NCI-H1092 treated with DMSO at 0.1 percent for 48 hours (cell line): ENCODE measurements around the gene KPNA3.
A peak's percentile ranks its signal among the peaks of the same experiment; 100 is the strongest.
"Not testable (repeated sequence)": the region's sequence is repeated elsewhere in the genome, so short reads cannot be mapped to it uniquely, and the experiment has no call there.

Experiments
- DNase-seq: peaks from one replicate; lab custom pipeline; 2025; lab: John Stamatoyannopoulos, UW

KPNA3 gene

DNA sequence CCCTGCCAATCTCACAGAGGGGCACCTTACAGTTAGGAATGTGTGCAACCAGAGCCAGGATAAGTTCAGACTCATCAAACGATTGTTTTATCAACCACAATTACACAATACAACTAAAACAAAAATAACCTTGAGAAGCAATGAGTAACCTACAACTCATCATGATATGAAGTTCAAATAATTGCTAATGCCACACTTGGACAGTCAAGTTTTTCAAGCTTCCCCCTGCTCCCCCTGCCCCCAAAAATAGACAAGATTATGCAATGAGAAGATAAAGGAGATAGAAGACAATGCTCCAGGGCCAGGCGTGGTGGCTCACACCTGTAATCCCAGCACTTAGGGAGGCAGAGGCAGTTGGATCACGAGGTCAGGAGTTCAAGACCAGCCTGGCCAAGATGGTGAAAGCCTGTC lies 13.6 kb upstream of the KPNA3 start:
- DNase-seq, result no peak

DNA sequence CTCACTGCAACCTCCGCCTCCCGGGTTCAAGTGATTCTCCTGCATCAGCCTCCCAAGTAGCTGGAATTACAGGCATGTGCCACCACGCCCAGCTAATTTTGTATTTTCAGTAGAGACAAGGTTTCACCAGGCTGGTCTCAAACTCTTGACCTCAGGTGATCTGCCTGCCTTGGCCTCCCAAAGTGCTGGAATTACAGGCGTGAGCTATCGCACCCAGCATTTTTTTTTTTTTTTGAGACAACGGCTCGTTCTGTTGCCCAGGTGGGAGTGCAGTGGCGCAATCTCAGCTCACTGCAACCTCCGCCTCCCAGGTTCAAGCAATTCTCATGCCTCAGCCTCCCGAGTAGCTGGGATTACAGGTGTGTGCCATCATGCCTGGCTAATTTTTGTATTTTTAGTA lies 10.6 kb upstream of the KPNA3 start:
- DNase-seq, result not testable (repeated sequence)

DNA sequence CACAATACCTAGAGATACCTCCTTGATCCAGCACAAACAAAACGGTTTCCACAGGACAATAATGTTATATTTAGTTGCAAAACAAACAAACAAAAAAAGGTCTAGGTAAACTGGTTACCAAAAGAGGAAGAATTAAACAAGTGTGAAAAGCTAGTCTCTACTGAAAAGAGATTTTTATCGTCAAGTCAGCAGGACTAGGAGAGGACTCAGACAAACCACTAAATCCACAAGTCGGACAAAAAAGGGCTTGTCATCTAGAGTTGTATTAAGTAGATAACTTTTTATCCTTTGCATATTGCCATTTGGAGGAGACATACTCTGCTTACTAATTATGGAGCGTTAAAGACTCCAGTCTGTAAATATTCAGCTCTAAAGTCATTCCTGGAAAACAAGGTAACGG lies 9.9 kb upstream of the KPNA3 start:
- DNase-seq, result no peak

DNA sequence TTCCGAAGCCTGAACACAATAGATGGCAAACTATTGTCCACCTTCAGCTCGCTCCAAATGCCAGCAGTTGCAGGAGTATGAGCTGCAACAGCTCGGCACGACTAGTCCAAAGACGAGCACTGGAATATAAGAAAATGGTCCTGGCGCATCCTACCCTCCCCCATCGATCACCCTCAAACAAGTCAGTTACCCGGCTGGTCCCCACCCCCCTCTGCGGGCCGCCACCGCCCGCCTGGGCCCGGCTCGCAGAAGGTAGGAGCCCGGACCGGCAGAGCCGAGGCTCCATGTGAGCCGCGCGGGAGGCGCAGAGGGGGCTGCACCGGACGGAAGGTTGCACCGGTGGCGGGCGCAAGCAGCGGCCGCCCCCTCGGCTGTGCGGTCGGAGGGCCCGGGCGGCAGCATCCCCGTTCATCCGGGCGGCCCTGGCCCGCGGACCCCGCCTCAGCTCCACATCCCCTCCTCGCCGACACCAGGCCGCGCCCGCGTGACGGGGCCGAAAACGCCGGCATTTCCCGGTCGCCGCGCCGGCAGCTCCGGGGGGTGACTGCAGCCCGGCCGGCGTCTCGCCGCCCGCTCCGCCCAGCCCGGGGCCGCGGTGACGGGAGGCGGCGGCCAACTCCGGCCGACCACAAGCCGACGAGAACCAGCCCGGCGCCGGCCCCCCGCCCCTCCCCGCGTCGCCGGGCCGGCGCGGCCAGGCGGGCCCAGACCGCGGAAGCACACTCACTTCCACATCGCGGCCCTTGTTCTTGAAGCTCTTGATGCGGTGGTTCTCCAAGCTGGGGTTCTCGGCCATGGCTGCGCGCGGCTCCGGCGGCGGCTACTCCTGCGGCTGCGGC lies 552 bp downstream of the KPNA3 start:
- peak; percentile 37 for DNase-seq

DNA sequence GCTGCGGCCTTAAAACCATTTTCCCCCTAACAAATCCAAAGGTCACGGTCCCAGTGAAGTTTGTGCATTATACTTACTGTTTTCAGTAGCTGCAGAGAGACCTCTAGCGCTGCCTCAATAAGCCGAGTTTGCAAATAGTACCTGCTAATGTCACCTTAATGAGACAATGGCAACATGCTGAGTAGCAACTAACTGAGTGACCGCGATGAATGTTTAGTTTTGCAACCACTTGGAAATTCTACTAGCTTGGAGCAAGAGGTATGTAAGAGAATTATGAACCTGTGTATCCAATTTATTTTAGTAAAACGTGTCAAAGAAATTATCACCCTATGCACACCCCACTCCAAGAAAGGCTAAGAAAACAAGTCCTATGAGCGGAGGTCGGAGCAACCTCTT lies 1.2 kb downstream of the KPNA3 start:
- peak; percentile 11 for DNase-seq

DNA sequence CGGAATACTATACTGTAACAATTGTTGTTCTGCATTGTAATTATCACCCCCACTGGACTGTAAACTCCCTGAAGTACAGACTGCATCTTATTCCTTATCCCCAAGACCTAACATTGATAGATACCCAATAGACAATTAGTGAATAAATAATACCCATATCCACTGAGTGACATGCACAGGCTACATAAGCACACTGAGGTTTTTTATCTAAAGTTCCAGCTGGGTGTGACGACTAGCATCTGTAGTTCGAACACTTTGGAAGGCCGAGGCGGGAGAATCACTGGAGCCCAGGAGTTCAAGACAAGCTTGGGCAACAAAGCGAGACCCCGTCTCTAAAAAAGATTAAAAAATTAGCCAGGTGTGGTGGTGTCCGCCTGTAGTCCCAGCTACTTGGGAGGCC lies 2.5 kb downstream of the KPNA3 start:
- no peak for DNase-seq

DNA sequence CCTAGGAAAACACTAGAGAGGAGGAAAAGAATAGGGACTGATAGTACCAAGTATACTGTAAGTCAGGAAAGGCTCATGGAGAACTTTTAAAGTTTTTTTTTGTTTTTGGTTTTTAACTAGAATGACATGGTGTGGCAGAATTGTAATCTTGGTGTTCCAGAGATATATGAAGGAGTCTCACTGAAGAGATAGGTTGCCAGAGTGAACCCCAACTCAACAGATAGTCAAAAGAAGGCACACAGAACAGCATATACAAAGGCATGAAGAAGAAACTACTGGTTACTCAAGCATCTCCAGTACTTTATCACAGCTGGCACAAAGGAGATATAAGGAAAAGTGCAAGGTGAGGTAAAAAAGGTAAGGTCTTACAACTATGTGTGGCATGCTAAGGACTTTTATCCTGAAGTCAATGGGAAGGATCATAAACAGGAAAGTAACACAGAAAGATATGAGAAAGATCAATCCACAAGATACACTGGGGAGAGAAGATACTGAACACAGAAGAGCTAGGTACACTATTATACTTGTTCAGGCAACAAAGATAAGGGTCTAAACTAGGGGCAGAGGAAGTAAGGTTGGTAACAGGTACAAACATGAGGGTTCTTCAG lies 6.0 kb downstream of the KPNA3 start:
- no peak for DNase-seq

DNA sequence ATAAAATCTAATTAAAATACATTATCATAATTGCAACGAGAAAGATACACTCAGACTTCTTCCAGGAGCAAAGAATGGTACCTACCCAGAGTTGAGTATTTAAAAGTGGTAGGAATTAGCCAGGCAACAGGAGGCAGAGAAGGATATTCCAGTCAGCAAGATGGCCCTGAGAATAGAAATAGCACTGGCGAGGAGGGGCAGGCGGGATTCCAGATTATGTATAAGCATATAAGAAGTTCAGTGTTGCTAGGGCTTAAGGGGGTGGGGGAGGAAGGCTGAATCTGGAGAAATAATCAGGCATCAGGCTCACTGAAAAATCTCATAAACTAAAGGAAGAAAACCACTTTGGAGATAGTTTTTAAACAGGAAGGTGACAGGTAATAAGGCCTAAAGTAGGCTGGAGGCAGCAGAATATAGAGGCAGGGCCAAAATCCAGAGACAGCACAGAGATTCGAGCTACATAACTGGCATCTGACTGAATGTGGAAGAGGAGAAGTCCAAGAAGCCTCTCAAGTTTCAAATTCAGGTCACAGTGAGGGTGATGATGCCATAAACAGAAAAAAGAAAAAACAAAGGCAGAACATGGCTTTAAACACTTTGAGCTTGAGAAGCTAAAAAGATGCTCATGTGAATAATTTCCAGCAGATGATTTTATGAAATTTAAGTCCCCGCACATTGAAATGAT lies 7.5 kb downstream of the KPNA3 start:
- DNase-seq, result no peak

DNA sequence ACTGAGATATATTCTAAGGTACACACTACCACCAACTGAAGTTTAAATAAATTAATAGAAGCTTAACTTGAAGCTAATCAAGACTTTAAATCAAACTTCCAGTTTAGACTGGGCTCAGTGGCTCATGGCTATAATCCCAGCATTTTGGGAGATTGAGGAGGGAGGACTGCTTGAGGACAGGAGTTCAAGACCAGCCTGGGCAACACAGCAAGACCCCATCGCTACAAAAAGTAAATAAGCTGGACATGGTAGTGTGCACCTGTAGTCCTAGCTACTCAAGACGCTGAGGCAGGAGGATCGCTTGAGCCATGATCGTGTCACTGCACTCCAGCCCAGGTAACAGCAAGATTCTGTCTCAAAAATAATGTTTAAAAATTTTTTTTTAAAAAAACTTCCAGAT lies 8.6 kb downstream of the KPNA3 start:
- no peak for DNase-seq

DNA sequence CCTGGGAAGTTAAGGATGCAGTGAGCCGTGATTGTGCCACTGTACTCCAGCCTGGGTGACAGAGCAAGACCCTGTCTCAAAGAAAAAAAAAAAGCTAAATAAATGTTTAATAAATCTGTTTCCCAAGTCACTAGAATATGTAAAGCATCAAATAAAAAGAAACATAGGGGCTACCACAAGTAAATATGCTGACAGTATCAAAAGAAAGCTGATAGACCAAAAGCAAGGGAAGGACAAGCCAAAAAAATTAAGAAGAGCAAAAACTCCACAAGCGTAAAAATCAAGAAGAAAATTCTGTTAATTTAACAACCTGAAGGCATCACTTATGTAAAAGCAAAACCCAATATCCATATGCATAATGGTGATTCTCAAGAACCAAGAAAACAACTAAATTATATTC lies 9.7 kb downstream of the KPNA3 start:
- no peak for DNase-seq

DNA sequence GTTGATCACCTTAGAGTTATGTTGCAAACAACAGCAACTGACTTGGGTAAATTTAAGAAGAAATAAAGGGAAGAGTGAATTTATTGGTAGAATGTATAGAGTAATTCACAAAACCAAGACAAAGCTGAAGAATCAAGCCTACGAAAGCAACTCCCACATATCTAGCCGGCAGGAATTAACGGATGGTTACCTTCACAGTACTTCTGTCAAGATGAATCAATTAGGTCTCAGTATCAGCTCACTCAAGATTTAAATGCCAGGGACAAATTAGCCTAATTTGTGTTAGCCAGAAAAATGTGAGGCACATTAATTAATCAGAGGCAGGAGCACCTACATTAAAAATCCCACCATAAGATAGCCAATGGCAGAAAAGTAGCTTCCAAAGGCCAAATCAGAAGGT lies 10.7 kb downstream of the KPNA3 start:
- DNase-seq, result no peak

DNA sequence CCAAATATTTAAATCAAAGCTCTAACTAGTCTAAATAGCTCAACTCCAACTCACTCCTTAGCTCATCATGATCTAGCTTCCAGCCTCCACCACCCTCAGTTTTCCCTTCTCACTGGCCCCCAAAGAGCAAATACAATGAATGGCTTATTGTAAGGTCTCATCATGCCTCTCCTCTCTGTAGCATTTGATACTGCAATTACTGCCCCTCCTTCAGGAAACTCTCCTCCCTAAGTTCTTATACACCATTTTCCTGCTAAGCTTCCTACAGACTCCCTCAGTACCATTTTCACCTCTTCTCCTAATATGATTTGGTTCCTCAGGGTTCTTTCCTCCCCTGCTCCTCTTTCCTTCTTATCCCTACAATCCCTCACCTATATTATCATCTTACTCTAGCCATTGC lies 12.8 kb downstream of the KPNA3 start:
- DNase-seq, result no peak

DNA sequence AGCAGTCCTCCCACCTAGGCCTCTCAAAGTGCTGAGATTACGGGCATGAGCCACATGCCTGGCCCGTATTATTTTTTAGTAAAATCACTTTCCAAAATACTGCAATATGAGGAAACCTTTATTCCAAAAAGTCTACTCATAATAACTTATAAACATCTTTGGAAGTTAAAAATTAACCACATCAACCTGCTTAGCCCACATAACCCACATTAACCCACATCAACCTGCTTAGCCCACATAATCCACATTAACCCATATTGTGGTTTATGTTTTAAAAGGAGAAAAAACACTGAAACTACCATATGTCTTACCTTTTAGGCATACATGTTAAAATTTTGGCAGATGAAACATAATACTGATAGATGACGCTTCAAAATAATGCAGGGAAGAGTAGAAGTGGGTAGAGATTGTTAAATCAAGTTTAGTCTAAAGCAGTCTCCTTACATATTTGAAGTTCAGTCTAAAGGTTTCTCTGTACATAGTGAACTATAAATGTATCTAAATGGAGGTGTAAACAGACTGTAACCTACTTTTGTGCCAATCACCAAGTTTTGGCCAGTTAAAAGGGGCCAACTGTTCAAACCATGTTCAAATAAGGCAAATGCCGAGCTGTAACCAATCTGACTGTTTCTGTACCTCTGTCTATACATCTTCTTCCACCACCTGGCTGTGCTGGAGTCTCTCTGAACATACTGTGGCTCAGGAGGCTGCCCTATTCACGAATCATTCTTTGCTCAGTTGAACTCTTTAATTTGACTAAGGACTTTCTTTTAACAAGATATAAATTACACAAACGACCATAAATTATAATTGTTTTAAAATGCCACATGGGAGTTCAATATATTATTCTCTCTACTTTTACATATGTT lies 14.5 kb downstream of the KPNA3 start:
- DNase-seq, result no peak

DNA sequence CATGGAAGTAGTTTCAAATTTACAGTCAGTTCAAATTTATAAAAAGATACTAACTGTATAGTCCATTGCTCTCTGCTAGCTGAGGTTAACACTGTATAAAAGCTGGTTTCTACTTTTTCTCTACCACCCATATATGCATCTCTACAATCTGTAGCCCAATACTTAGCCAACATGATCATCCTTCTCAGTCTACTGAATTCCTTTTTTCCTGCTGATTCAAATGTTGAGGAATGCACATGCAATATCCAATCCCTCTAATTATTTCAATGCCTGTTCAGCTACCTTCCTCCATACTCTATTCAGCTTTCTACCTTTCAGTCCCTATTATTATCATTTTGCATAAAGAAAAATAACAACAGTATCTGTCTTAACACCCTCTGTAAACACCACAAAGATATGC lies 15.6 kb downstream of the KPNA3 start:
- DNase-seq, result no peak

DNA sequence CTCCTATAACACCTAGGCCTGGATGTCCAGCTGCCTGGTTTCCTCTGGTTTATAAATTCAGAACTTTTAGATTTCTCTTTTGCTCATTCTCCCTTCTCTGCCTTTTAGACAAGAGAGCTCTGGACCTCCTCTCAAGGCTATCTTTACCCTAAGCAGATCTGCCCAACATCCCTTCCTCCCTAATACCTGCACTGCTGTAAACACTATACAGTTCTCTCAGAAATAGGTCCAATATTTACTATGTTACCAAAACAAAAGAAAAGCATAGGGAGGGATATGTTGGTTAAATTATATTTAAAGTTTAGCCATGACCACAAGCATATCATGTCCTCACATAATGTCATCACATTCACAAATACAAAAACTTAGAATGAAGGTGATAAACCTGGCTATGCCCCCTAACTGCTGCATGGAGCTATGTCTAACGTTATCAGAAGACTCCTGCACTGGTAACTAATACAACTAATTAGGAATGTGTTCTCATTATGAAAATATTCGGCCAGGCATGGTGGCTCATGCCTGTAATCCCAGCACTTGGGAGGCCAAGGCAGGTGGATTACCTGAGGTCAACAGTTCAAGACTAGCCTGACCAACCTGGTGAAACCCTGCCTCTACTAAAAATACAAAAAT lies 18.0 kb downstream of the KPNA3 start:
- DNase-seq, result no peak

DNA sequence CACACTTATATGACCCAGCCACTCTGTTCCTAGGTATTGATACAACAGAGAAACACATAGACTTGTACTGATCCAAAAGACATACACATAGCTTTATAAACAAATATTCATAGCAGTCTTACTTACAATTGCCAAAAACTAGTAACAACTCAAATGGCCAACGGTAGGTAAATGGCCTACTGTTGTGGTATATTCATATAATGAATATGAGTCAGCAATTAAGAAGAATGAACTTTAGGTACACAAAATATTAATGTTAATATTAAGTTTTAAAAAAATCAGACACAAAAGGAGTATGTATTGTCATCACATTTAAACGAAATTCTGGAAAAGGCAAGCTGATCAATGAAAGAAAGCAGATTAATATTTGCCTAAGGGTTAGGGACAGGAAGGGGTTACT lies 19.7 kb downstream of the KPNA3 start:
- no peak for DNase-seq

DNA sequence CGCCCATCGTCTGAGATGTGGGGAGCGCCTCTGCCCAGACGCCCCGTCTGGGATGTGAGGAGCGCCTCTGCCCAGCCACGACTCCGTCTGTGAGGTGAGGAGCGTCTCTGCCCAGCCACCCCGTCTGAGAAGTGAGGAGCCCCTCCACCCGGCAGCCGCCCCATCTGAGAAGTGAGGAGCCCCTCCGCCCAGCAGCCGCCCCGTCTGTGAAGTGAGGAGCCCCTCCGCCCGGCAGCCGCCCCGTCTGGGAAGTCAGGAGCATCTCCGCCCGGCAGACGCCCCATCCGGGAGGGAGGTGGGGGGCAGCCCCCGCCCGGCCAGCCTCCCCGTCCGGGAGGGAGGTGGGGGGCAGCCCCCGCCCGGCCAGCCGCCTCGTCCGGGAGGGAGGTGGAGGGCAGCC lies 30.7 kb downstream of the KPNA3 start:
- not testable (repeated sequence) for DNase-seq

DNA sequence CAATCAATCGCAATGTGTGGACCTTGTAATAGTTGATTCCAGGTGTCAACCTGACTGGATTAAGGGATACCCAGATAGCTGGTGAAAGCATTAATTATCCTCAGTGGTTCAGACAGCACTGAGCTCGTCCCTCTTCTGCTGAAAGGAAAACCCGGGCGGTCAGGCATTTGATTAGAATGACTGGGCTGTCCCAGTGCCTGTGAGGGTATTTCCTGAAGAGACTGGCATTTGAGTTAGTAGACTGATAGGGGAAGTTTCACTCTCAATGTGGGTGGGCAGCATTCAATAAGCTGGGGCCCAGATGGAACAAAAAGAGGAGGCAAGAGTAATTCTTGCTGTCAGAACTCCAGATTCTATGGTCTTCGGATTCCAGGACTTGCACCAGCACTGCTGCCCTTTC lies 31.9 kb downstream of the KPNA3 start:
- DNase-seq, result no peak

DNA sequence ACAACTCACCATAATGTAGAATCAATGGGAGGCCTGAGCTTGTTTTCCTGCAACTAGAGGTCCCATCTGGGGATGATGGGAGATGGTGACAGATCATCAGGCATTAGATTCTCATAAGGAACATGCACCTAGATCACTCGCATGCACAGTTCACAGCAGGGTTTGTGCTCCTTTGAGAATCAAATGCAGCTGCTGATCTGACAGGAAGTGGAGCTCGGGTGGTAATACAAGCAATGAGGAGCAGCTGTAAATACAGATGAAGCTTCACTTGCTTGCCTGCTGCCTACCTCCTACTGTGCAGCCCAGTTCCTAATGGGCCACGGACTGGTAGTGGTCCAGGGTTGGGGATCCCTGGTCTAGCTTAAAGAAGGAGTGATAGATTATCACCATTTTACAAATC lies 33.0 kb downstream of the KPNA3 start:
- DNase-seq, result no peak

DNA sequence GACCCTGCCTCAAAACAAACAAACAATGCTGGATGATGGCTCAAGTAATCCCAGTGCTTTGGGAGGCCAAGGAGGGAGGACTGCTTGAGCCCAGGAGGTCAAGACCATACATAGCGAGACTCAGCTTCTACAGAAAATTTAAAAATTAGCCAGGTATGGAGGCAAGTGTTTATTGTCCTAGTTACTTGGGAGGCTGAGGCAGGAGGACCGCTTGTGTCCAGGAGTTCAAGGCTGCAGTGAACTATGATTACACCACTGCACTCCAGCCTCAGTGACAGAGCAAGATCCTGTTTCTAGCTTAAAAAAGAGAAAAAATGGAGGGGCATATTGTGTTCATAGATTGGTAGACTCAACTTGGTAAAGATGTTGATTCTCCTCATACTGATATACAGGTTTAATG lies 36.2 kb downstream of the KPNA3 start:
- DNase-seq, result no peak

DNA sequence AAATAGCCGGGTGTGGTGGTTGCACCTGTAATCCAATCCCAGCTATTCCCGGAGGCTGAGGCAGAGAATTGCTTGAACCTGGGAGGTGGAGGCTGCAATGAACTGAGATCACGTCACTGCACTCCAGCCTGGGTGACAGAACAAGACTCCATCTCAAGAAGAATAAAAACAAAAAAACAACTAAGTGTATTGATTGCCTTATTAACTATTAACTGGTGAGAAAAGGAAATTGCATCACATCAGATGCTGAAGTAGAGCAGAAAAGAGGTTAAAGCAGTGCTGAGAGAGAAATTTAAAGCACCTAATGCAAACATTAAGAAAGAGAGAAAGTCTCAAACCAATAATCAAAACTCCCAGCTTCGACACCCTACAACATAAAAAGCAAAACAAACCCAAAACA lies 38.3 kb downstream of the KPNA3 start:
- no peak for DNase-seq

DNA sequence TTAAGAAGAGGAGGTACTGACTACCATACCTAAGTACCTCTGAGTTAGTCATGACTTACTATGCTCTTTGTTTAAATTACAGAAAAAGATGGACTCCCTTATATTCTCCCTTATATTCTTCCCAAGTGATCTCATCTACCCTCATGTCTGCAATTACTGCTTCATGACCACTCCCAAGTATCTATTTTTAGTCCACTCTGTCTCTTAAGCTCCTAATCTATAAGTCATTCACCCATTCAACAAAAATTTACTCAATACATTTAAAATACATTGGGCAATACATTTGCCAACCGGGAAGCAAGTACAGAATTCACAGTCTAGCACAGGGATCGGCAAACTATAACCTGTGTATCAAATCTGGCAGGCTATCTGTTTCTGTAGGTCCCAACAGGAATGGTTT lies 42.6 kb downstream of the KPNA3 start:
- DNase-seq, result no peak
